Kidney (tissue), 14 donors: ENCODE measurements around the gene S100Z. TPM values are rescaled to one million over a fixed set of nuclear protein-coding genes. Genes with fewer than 3 reads are reported as not detected.

Experiments
- DNase-seq, 5 donors: peaks; one replicate each; pipeline ENCODE4 v3.0.0-alpha.2; 2013 to 2020
- FAIRE-seq: peaks from 2 replicates; lab custom pipeline; 2012; peaks lifted over from hg19 to GRCh38; lab: Jason Lieb, UNC
- H3K27ac ChIP-seq, 2 donors: one replicate each; pipeline ENCODE4 v1.7.0; 2013; ENCODE audit warnings: low read depth in 2 of 2, low read length in 2 of 2, inconsistent platforms in 1 of 2
- H3K27me3 ChIP-seq: one replicate; pipeline ENCODE4 v1.7.1; 2013; ENCODE audit warnings: low read length, inconsistent platforms; ENCODE audit not compliant: control insufficient read depth, insufficient read depth
- H3K36me3 ChIP-seq, 3 donors: one replicate each; pipeline versions ENCODE4 v1.7.0 to v1.7.1; 2013; ENCODE audit warnings: low read length in 3 of 3, control low read depth in 1 of 3, inconsistent platforms in 1 of 3; ENCODE audit not compliant: insufficient read depth in 3 of 3, control insufficient read depth in 2 of 3
- H3K4me1 ChIP-seq, 3 donors: one replicate each; pipeline versions ENCODE4 v1.7.0 to v1.7.1; 2013; ENCODE audit warnings: low read length in 3 of 3, inconsistent platforms in 1 of 3, low read depth in 1 of 3; ENCODE audit not compliant: control insufficient read depth in 2 of 3, insufficient read depth in 2 of 3
- H3K4me3 ChIP-seq, 3 donors: one replicate each; pipeline versions ENCODE4 v1.7.0 to v1.8.1; 2013; ENCODE audit warnings: low read length in 3 of 3, control low read depth in 1 of 3, inconsistent platforms in 1 of 3
- H3K9ac ChIP-seq, 3 donors: one replicate each; pipeline versions ENCODE4 v1.7.0 to v1.7.1; 2013; ENCODE audit warnings: low read length in 3 of 3, control low read depth in 1 of 3, inconsistent platforms in 1 of 3
- H3K9me3 ChIP-seq, 3 donors: one replicate each; pipeline versions ENCODE4 v1.7.0 to v1.7.1; 2013; ENCODE audit warnings: low read length in 3 of 3, control low read depth in 1 of 3, inconsistent platforms in 1 of 3; ENCODE audit not compliant: control insufficient read depth in 2 of 3, insufficient read depth in 1 of 3
- intact Hi-C: fragments of 100-400 bp; cut with DNase I; formaldehyde crosslinking; loops from one replicate; pipeline ENCODE4 v1.11.1; 2022
- polyA plus RNA-seq: library from polyadenylated mRNA; stranded (reverse); fragments of 350-450 nt; fragmentation: Illumina TruSeq; extraction: RNeasy Lipid Tissue Mini Kit (QIAGEN cat#74804); gene quantifications from one replicate; pipeline ENCODE4 v1.2.3, GENCODE V29; 2014; ENCODE audit warnings: low read depth, low replicate concordance; ENCODE audit not compliant: insufficient read depth
- total RNA-seq: library from RNA; stranded (reverse); fragmentation: NEBNext Ultra II Directional; extraction: Animal tissue kit (Norgen Biotek cat#: 25700); gene quantifications from one replicate; pipeline ENCODE4 v1.2.1, GENCODE V29; 2021
- TF ChIP-seq, protein P1 (sequence below): IDR thresholded peaks from 3 replicates; pipeline ENCODE4 v1.5.1; 2012; ENCODE audit warnings: mild to moderate bottlenecking, moderate library complexity, borderline replicate concordance; ENCODE audit not compliant: insufficient read depth; ENCODE audit errors: extremely low read depth
- donor health status: control.
- donor health status: control.
- donor health status: control.
- donor health status: control.
- donor health status: control.
- donor health status: DM: yes; HTN: yes; CAD: no.
- donor health status: Normal renal cell carcinoma (clear cell type).

The S100Z gene
- total and polyA plus RNA-seq, 2 donors from 2014 or later, result 0.69 to 1.2 TPM

DNA sequence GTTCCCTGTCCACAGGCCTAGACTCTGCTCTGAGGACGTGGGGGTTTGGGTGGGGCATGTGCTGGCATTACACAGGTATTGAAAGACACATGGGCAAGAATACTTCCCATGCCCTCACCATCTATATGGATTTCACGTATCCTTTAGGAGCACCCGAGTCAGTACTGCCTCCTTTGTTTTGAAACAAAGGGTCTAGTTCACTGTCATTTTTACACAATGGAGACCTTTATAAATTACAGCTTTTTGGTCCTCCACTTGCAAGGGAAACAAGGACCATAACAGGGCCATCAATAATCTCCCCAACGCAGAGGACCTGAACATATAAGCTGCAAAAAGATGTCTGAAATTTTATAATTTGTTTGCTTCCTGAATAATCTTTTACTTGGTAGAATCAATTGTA lies 78.1 kb downstream of the S100Z start:
- FAIRE-seq (no peak), DNase-seq (no peak)
- TF ChIP-seq, protein P1, sequence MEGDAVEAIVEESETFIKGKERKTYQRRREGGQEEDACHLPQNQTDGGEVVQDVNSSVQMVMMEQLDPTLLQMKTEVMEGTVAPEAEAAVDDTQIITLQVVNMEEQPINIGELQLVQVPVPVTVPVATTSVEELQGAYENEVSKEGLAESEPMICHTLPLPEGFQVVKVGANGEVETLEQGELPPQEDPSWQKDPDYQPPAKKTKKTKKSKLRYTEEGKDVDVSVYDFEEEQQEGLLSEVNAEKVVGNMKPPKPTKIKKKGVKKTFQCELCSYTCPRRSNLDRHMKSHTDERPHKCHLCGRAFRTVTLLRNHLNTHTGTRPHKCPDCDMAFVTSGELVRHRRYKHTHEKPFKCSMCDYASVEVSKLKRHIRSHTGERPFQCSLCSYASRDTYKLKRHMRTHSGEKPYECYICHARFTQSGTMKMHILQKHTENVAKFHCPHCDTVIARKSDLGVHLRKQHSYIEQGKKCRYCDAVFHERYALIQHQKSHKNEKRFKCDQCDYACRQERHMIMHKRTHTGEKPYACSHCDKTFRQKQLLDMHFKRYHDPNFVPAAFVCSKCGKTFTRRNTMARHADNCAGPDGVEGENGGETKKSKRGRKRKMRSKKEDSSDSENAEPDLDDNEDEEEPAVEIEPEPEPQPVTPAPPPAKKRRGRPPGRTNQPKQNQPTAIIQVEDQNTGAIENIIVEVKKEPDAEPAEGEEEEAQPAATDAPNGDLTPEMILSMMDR, result no peak
- Histone ChIP-seq H3K27me3 (no peaks in the 10 kb centered on the region), H3K27ac (no peak overlapping the region), H3K9me3 (no peaks in the 10 kb centered on the region), H3K9ac (no peak overlapping the region), H3K36me3 (no peaks in the 10 kb centered on the region), H3K4me1 (no peaks in the 10 kb centered on the region), H3K4me3 (no peak overlapping the region)
- intact Hi-C loops, result no loop called here

DNA sequence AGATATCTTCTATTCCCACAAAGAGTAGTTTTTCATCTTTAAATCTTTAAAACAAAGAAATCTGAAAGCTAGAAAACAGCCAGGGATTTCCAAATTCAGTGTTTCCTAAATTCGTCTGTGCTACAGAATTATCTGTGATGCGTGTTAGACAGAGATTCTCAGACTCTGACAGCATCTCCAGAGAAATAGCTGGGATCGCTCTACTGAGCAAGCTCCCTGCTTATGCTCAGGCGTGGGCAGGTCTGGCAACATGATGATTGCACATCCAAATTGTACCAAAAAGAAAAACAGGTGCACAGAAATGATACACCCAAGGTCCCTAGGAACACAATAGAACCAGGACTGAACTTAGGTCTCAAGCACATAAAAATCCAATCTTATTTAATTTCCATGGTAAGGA lies 80.3 kb downstream of the S100Z start:
- DNase-seq, result no peak
- H3K36me3 ChIP-seq, result no peaks in the 10 kb centered on the region
- H3K27me3 ChIP-seq, result no peaks in the 10 kb centered on the region
- H3K4me3 ChIP-seq, result no peak overlapping the region
- intact Hi-C loops, result no loop called here
- no peak overlapping the region for H3K9ac ChIP-seq
- TF ChIP-seq, protein P1, result no peak
- H3K4me1 ChIP-seq, result no peaks in the 10 kb centered on the region
- FAIRE-seq, result no peak
- no peak overlapping the region for H3K27ac ChIP-seq
- no peaks in the 10 kb centered on the region for H3K9me3 ChIP-seq

DNA sequence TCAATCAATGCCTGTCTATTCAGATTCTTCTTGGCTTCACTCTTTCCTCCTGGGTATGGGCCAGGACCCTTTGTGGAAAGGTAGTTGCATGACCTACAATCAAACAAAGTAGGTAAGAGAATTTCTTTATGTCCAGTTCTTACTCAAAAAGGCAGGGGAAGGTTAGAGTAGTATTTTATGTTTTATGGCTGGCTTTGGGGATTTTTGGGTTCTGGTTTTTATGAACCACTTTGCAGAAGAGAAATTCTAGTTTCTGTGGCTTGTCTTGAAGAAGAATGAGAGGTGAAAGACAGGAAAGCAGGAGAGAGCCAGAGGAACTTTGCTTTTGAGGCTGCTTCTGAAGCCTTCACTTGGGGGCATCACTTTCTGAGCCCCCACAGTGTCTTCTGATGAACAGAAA lies 88.4 kb downstream of the S100Z start:
- intact Hi-C loops, result no loop called here
- H3K4me1 ChIP-seq, result no peaks in the 10 kb centered on the region

More for the DNA sequence above, 88.4 kb downstream of the S100Z start:
- TF ChIP-seq, protein P1, result no peak
- DNase-seq, result no peak
- no peak for FAIRE-seq
- H3K4me3 ChIP-seq, result no peak overlapping the region
- no peaks in the 10 kb centered on the region for H3K9me3 ChIP-seq
- no peaks in the 10 kb centered on the region for H3K36me3 ChIP-seq
- no peak overlapping the region for H3K9ac ChIP-seq
- H3K27ac ChIP-seq, result no peak overlapping the region
- H3K27me3 ChIP-seq, result no peaks in the 10 kb centered on the region
